ENCODE results near the gene WASHC2C.
"Not testable (repeated sequence)": the region's sequence is repeated elsewhere in the genome, so short reads cannot be mapped to it uniquely, and the experiment has no call there.

Gene WASHC2C

GRCh38 chr10:45726703-45727420, at the start of gene WASHC2C:
TSS of gene WASHC2C (plus strand) at chr10:45727266. CDS start at chr10:45727318, 52 bp downstream.
- DNase-seq (ENCODE audit: low spot score), result peak; percentile 79

GRCh38 chr10:45678467-45678866, 48.6 kb upstream of the WASHC2C start:
- not testable (repeated sequence) for DNase-seq (ENCODE audit: low spot score)

- not testable (repeated sequence) for DNase-seq (ENCODE audit: low spot score)
These were observed 16.8 kb upstream of the WASHC2C start for GRCh38 chr10:45710200-45710796.

- not testable (repeated sequence) for DNase-seq (ENCODE audit: low spot score)
These were observed 15.8 kb upstream of the WASHC2C start for GRCh38 chr10:45711223-45711622.

- DNase-seq (ENCODE audit: low spot score), result not testable (repeated sequence)
These were observed 10.0 kb upstream of the WASHC2C start for GRCh38 chr10:45717053-45717452.

- DNase-seq (ENCODE audit: low spot score), result not testable (repeated sequence)
These were observed 9.4 kb upstream of the WASHC2C start for GRCh38 chr10:45717642-45718041.

GRCh38 chr10:45721503-45721902, 5.6 kb upstream of the WASHC2C start:
- not testable (repeated sequence) for DNase-seq (ENCODE audit: low spot score)

- DNase-seq (ENCODE audit: low spot score), result not testable (repeated sequence)
These were observed 3.2 kb upstream of the WASHC2C start for GRCh38 chr10:45723851-45724250.

GRCh38 chr10:45727421-45727965, 427 bp downstream of the WASHC2C start:
- not testable (repeated sequence) for DNase-seq (ENCODE audit: low spot score)

GRCh38 chr10:45734449-45734848, 7.4 kb downstream of the WASHC2C start:
- DNase-seq (ENCODE audit: low spot score), result not testable (repeated sequence)

- not testable (repeated sequence) for DNase-seq (ENCODE audit: low spot score)
These were observed 7.8 kb downstream of the WASHC2C start for GRCh38 chr10:45734867-45735266.

GRCh38 chr10:45741559-45741958, 14.5 kb downstream of the WASHC2C start:
- DNase-seq (ENCODE audit: low spot score), result not testable (repeated sequence)

GRCh38 chr10:45742014-45742413, 14.9 kb downstream of the WASHC2C start:
- not testable (repeated sequence) for DNase-seq (ENCODE audit: low spot score)

- DNase-seq (ENCODE audit: low spot score), result not testable (repeated sequence)
These were observed 24.1 kb downstream of the WASHC2C start for GRCh38 chr10:45751141-45751540.

- DNase-seq (ENCODE audit: low spot score), result not testable (repeated sequence)
These were observed 25.1 kb downstream of the WASHC2C start for GRCh38 chr10:45752210-45752609.

- not testable (repeated sequence) for DNase-seq (ENCODE audit: low spot score)
These were observed 27.0 kb downstream of the WASHC2C start for GRCh38 chr10:45753979-45754495.

GRCh38 chr10:45755083-45755482, 28.0 kb downstream of the WASHC2C start:
- not testable (repeated sequence) for DNase-seq (ENCODE audit: low spot score)

GRCh38 chr10:45756065-45756464, 29.0 kb downstream of the WASHC2C start:
- not testable (repeated sequence) for DNase-seq (ENCODE audit: low spot score)

GRCh38 chr10:45757661-45758396, 30.8 kb downstream of the WASHC2C start:
- not testable (repeated sequence) for DNase-seq (ENCODE audit: low spot score)

- DNase-seq (ENCODE audit: low spot score), result not testable (repeated sequence)
These were observed 34.6 kb downstream of the WASHC2C start for GRCh38 chr10:45761622-45762021.

- not testable (repeated sequence) for DNase-seq (ENCODE audit: low spot score)
These were observed 36.0 kb downstream of the WASHC2C start for GRCh38 chr10:45763037-45763436.

- not testable (repeated sequence) for DNase-seq (ENCODE audit: low spot score)
These were observed 41.3 kb downstream of the WASHC2C start for GRCh38 chr10:45768334-45768733.
